ENCODE data around the gene ARHGEF33.

GRCh38 chr2:38981003-38981669, 91.5 kb downstream of the ARHGEF33 start:
- no peak for TF ChIP-seq POLR2A (IDR thresholded peaks at IDR 0.05; ENCODE audit: low read depth, low read length)
- TF ChIP-seq POU2F2 (IDR thresholded peaks at IDR 0.05; ENCODE audit: low read depth, low read length): no peak
